SK-N-MC (cell line): ENCODE measurements around the gene SPIRE1.
"Not testable (repeated sequence)": the region's sequence is repeated elsewhere in the genome, so short reads cannot be mapped to it uniquely, and the experiment has no call there.

Experiments
- EZH2 ChIP-seq: fragments of 200-600 bp; sonication (generic); IDR thresholded peaks from one replicate; pipeline ENCODE4 v1.6.1; 2017; ENCODE audit warnings: antibody characterized with exemption
- FOXP2 ChIP-seq: optimal IDR thresholded peaks from 2 replicates; pipeline ENCODE3; 2011; ENCODE audit warnings: mild to moderate bottlenecking, moderate library complexity; ENCODE audit not compliant: insufficient read depth; ENCODE audit errors: extremely low read length, control extremely low read depth

- TF ChIP-seq EZH2, FOXP2: not testable (repeated sequence)
These were observed 30.7 kb downstream of the SPIRE1 start for GRCh38 chr18:12627199-12627598.
